LNCaP clone FGC (cell line): ENCODE data around the gene ACVRL1.
A peak's percentile ranks its signal among the peaks of the same experiment; 100 is the strongest.

Experiments used
- DNase-seq: peaks from one replicate; pipeline ENCODE4 v3.0.0-alpha.2; 2011; ENCODE audit warnings: low read depth
- H3K4me3 ChIP-seq: 2 replicates; pipeline ENCODE4 v1.5.1; 2011; ENCODE audit warnings: mild to moderate bottlenecking, low read depth, low read length, control low read depth
- CTCF ChIP-seq: IDR thresholded peaks from 2 replicates; pipeline ENCODE4 v1.5.1; 2012; ENCODE audit warnings: mild to moderate bottlenecking; ENCODE audit not compliant: control insufficient read depth, insufficient read depth; ENCODE audit errors: extremely low read depth

Gene ACVRL1

GRCh38 chr12:51963477-51963876 is 56.2 kb downstream of the ACVRL1 start:
- no peak for DNase-seq
- no peak for TF ChIP-seq CTCF
- H3K4me3 ChIP-seq = no peak overlapping the region

GRCh38 chr12:51969643-51970042 is 62.3 kb downstream of the ACVRL1 start:
- no peak for DNase-seq
- H3K4me3 ChIP-seq = no peak overlapping the region
- TF ChIP-seq CTCF = no peak

GRCh38 chr12:51970904-51971646 is 63.8 kb downstream of the ACVRL1 start:
- H3K4me3 ChIP-seq = no peak overlapping the region
- TF ChIP-seq CTCF = peak; percentile 28
- DNase-seq = no peak

- no peak for TF ChIP-seq CTCF
- no peak for DNase-seq
- no peak overlapping the region for H3K4me3 ChIP-seq
Measured at GRCh38 chr12:51971679-51972421, 64.5 kb downstream of the ACVRL1 start.

GRCh38 chr12:51972422-51972812 is 65.1 kb downstream of the ACVRL1 start:
- no peak for TF ChIP-seq CTCF
- DNase-seq = no peak

GRCh38 chr12:51972849-51973273 is 65.6 kb downstream of the ACVRL1 start:
- no peak for DNase-seq
- no peak for TF ChIP-seq CTCF
- H3K4me3 ChIP-seq = no peak overlapping the region

More at GRCh38 chr12:51972422-51972812, 65.1 kb downstream of the ACVRL1 start:
- H3K4me3 ChIP-seq = no peak overlapping the region
